Cerebellar nuclear complex (tissue), 1 donor: ENCODE results near the gene SLC39A10.
"Not testable (repeated sequence)": the region's sequence is repeated elsewhere in the genome, so short reads cannot be mapped to it uniquely, and the experiment has no call there.

ENCODE experiments used
- DNase-seq, 2 experiments: peaks; one replicate each; lab custom pipeline; 2025; lab: John Stamatoyannopoulos, UW

The SLC39A10 gene

DNA sequence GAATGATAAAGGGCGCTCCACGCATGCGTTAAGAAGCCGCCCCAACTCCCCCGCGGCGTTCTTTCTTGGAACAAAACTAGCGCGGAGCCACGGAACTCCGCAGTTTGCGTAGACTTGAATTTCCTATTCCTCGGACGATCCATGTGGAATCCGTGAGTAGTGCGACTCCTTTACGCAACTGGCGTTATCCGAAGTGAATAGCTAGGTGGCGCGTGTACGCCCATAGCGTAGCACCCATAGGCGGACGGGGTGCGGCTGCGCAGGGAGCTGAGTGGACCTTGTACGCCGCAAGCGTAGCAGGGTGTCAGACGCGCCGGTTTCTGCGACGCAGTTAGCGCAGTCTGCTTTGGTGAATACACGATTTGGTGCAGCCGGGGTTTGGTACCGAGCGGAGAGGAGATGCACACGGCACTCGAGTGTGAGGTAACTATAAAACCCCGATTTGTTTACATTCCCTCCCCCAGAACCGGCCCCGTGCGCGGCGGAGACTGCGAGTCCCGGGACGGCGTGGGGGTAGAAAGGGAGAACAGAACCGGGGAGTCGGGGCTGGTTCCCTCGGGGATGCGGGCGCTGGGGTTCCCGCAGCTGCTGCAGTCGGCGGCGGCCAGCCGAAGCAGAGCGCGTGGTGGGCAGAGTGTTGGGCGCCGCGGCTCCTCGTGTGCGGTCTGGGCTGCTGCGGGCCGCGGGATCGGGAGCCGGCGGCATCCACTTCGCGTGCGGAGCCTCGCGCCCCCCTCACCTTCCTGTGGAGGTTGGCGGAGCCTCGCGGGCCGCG lies at the start of gene SLC39A10:
SLC39A10 (plus strand) TSS at position 368 of the 775 bp plus-strand sequence. CDS start 22,817 bp downstream, outside the sequence.
- peak; percentile 91 to 97 for DNase-seq

GRCh38 chr2:195608768-195609454 lies 48.1 kb upstream of the SLC39A10 start:
- DNase-seq: no peak

GRCh38 chr2:195610717-195611116 lies 46.3 kb upstream of the SLC39A10 start:
- no peak for DNase-seq

- no peak for DNase-seq
Observed at GRCh38 chr2:195612611-195613495, 44.2 kb upstream of the SLC39A10 start.

DNA sequence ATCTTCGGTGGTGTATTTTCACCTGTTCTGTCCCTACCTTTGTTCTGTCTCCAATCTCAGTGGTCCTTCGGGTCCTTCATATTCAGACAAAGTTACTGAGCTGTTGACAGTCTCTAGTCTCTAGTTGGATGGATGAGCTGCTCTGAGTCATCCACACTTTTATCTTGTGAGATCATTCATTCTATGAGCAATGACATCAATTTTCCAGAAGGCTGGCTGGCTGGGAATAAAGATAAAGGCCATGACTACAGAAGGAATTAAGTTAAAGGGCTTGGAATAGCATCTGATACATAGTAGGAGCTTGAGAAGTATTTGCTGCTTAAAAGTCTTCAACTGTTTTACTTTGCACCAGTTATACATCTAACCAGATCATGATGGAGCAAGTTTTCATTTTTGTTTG lies 43.1 kb upstream of the SLC39A10 start:
- no peak for DNase-seq

GRCh38 chr2:195619590-195619989 lies 37.4 kb upstream of the SLC39A10 start:
- DNase-seq: no peak

DNA sequence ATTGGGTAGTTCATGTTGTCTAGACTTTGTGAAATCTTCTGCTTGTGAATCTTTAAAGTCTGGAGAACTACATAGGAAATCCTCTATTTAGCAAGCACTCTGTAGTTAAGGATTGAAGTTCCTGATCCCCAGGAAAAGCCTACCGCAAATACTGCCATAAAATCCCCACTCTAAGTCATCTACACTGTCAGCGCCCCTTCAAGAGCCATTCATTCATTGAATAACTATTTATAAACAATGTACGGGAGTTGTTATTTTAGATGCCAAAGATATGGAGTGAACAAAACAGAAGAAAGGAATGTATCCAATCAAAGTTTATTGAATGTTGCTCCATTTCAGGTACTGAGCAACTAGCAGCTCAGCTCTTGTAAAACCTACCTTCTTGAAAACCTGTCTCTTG lies 36.5 kb upstream of the SLC39A10 start:
- no peak for DNase-seq

GRCh38 chr2:195622966-195623365 lies 34.1 kb upstream of the SLC39A10 start:
- DNase-seq: no peak

DNA sequence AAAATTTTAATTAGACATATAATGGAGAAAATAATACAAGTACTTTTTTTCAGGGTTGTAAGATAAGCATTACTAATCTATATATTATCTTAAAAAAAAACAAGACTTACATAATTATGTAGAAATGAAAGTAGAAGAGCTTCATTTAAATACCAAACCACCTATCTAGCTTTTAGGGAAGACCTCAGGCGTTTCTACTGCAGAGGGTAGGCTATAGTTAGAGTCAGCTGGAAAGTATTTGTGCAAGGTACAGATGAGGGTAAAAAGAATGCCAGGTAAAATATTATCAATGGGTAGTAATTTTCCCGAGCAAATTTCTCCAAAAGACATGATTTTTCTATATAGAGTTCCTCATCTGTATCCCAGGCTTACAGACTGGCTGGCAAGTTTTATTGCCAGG lies 30.5 kb upstream of the SLC39A10 start:
- no peak for DNase-seq

- no peak for DNase-seq
Observed at GRCh38 chr2:195628666-195629065, 28.4 kb upstream of the SLC39A10 start.

- no peak for DNase-seq
Observed at GRCh38 chr2:195632856-195633572, 24.0 kb upstream of the SLC39A10 start.

- DNase-seq: no peak
Observed at GRCh38 chr2:195633573-195633870, 23.5 kb upstream of the SLC39A10 start.

DNA sequence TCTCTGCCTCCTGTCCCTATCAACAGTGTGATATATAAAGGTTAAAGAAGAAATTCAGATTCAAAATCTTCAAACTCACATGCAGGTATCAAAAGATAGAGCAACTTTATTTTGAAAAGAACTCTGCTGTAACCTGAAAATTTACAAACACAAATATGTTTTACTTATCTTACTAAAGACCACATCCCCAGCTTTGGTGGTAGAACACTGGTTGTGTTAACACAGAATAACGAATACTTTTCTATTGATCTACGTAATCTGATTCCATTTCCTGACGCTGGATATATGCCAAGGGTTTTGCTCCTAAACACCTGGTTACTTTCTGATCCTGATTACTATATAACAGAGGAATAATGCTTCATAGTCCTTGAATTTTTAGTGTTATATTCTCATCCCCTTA lies 23.1 kb upstream of the SLC39A10 start:
- no peak for DNase-seq

GRCh38 chr2:195636890-195637289 lies 20.1 kb upstream of the SLC39A10 start:
- DNase-seq: no peak

GRCh38 chr2:195638750-195639149 lies 18.3 kb upstream of the SLC39A10 start:
- DNase-seq: no peak

DNA sequence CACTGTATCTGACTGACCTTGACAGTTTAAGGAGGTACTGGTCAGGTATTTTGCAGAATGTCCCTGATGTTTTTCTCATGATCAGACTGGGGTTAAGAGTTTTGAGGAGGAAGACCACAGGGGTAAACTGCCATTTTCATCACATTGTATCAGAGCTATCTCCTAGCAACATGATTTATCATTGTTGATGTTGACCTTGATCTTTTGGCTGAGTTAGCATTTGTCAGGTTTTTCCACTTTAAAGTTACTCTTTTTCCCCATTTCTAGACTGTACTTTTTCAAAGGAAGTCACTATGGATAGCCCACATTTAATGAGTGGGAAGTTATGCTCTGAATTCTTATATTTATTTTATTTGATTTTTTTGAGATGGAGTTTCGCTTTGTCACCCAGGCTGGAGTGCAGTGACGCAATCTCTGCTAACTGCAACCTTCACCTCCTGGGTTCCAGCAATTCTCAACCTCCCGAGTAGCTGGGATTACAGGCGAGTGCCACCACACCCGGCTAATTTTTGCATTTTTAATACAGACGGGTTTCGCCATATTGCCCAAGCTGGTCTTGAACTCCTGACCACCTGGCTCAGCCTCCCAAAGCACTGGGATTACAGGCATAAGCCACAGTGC lies 17.7 kb upstream of the SLC39A10 start:
- no peak for DNase-seq

GRCh38 chr2:195639959-195640358 lies 17.1 kb upstream of the SLC39A10 start:
- DNase-seq: no peak

- DNase-seq: no peak
Observed at GRCh38 chr2:195642027-195642678, 14.9 kb upstream of the SLC39A10 start.

- DNase-seq: no peak
Observed at GRCh38 chr2:195642679-195643068, 14.4 kb upstream of the SLC39A10 start.

- DNase-seq: not testable (repeated sequence)
Observed at GRCh38 chr2:195644708-195645107, 12.3 kb upstream of the SLC39A10 start.

GRCh38 chr2:195645413-195645812 lies 11.6 kb upstream of the SLC39A10 start:
- DNase-seq: no peak
